ENCODE results near the gene BAD. TPM values are rescaled to one million over a fixed set of nuclear protein-coding genes. Genes with fewer than 3 reads are reported as not detected.

Gene BAD
- total and polyA plus RNA-seq, 2 of the 13 experiments (the other 11 are each of a cell fraction or from before 2014, with no cell fraction given), result 17.9 to 28.5 TPM

GRCh38 chr11:64269540-64270220, 14.8 kb downstream of the BAD start (continued):
- TF ChIP-seq MEF2D (CRISPR knock-in tag; IDR thresholded peaks at IDR 0.05), result peak; percentile 79
- TF ChIP-seq MLXIP (CRISPR knock-in tag; IDR thresholded peaks at IDR 0.05; ENCODE audit: borderline replicate concordance), result no peak
- TF ChIP-seq MTA1 (CRISPR knock-in tag; IDR thresholded peaks at IDR 0.05; ENCODE audit: borderline replicate concordance), result no peak
- TF ChIP-seq, protein P1, sequence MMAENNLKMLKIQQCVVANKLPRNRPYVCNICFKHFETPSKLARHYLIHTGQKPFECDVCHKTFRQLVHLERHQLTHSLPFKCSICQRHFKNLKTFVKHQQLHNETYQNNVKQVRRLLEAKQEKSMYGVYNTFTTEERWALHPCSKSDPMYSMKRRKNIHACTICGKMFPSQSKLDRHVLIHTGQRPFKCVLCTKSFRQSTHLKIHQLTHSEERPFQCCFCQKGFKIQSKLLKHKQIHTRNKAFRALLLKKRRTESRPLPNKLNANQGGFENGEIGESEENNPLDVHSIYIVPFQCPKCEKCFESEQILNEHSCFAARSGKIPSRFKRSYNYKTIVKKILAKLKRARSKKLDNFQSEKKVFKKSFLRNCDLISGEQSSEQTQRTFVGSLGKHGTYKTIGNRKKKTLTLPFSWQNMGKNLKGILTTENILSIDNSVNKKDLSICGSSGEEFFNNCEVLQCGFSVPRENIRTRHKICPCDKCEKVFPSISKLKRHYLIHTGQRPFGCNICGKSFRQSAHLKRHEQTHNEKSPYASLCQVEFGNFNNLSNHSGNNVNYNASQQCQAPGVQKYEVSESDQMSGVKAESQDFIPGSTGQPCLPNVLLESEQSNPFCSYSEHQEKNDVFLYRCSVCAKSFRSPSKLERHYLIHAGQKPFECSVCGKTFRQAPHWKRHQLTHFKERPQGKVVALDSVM (CRISPR knock-in tag; IDR thresholded peaks at IDR 0.05), result no peak
- no peak for TF ChIP-seq CERS6 (CRISPR knock-in tag; IDR thresholded peaks at IDR 0.05)
- TF ChIP-seq CCAR2 (optimal IDR thresholded peaks at IDR 0.05; ENCODE audit: low read depth, low read length), result no peak
- 0 out of 2 replicates have a peak, but pooled peaks have one; percentile 22 for TF ChIP-seq HOXA9 (CRISPR knock-in tag; IDR thresholded peaks at IDR 0.05; ENCODE audit: borderline replicate concordance)
- peak; percentile 95 for TF ChIP-seq SP4 (CRISPR knock-in tag; IDR thresholded peaks at IDR 0.05)
- TF ChIP-seq GATAD1 (CRISPR knock-in tag; IDR thresholded peaks at IDR 0.05), result peak; percentile 88
- no peak for TF ChIP-seq TBX3 (IDR thresholded peaks at IDR 0.05; ENCODE audit: borderline replicate concordance)
- no peak for TF ChIP-seq NFIB (CRISPR knock-in tag; IDR thresholded peaks at IDR 0.05; ENCODE audit: borderline replicate concordance)
- no peak for TF ChIP-seq ZBTB3 (CRISPR knock-in tag; IDR thresholded peaks at IDR 0.05; ENCODE audit: borderline replicate concordance, low read depth)
- TF ChIP-seq ZSCAN29 (CRISPR knock-in tag; conservative IDR thresholded peaks at IDR 0.05), result no peak
- no peak; the same call in 1 of the 2 replicates for TF ChIP-seq ZNF772 (CRISPR knock-in tag; IDR thresholded peaks at IDR 0.05)
- peak; percentile 97 for TF ChIP-seq THAP11 (CRISPR knock-in tag; IDR thresholded peaks at IDR 0.05)
- peak; percentile 79; the same call in 1 of the 2 replicates for TF ChIP-seq ARID4A (CRISPR knock-in tag; IDR thresholded peaks at IDR 0.05; ENCODE audit: borderline replicate concordance)
